Fibroblast of lung (primary cell): Measurements from ENCODE around the gene SPAG8.

Experiments used
- CTCF ChIP-seq, 2 donors: IDR thresholded peaks in 1 of 2; conservative IDR thresholded peaks in 1 of 2; 1 replicate in 1 of 2; 2 replicates in 1 of 2; pipeline ENCODE4 v1.5.1; 2011 to 2012; ENCODE audit warnings: low read length in 2 of 2, control low read depth in 1 of 2, inconsistent platforms in 1 of 2, low read depth in 1 of 2, mild to moderate bottlenecking in 1 of 2
- EZH2 ChIP-seq: IDR thresholded peaks from 2 replicates; pipeline ENCODE4 v1.5.1; 2012; ENCODE audit warnings: low read length, control low read depth, mild to moderate bottlenecking; ENCODE audit errors: missing control alignments

GRCh38 chr9:35798658-35799374 lies 13.2 kb downstream of the SPAG8 start:
- TF ChIP-seq CTCF (conservative IDR thresholded peaks at IDR 0.05 in 1 of 2, IDR thresholded peaks at IDR 0.05 in 1 of 2; ENCODE audit: low read depth in 1 of 2, low read length in 2 of 2): no peak
- TF ChIP-seq EZH2: no peak
